IPS-18a (cell line): ENCODE data around the gene C1QL3.

ENCODE experiments used
- H3K27ac ChIP-seq: one replicate; pipeline ENCODE4 v1.5.1; 2013; ENCODE audit warnings: low read length
- H3K27me3 ChIP-seq: one replicate; pipeline ENCODE4 v1.6.1; 2013; ENCODE audit warnings: mild to moderate bottlenecking, low read length; ENCODE audit not compliant: control insufficient read depth, insufficient read depth
- H3K36me3 ChIP-seq: one replicate; pipeline ENCODE4 v1.6.1; 2013; ENCODE audit warnings: low read depth, low read length; ENCODE audit not compliant: control insufficient read depth
- H3K4me1 ChIP-seq: one replicate; pipeline ENCODE4 v1.6.1; 2013; ENCODE audit warnings: low read depth, low read length; ENCODE audit not compliant: control insufficient read depth
- H3K4me3 ChIP-seq: one replicate; pipeline ENCODE4 v1.5.1; 2013; ENCODE audit warnings: low read length
- H3K9ac ChIP-seq: one replicate; pipeline ENCODE4 v1.6.1; 2013; ENCODE audit warnings: mild to moderate bottlenecking, low read length, moderate library complexity
- H3K9me3 ChIP-seq: one replicate; pipeline ENCODE4 v1.6.1; 2013; ENCODE audit warnings: low read depth, low read length; ENCODE audit not compliant: control insufficient read depth

The C1QL3 gene

GRCh38 chr10:16529853-16530252 lies 8.2 kb upstream of the C1QL3 start:
- Histone ChIP-seq H3K27me3 (peaks cover 31% of the 10 kb centered on the region), H3K4me1 (peaks cover 14% of the 10 kb centered on the region), H3K36me3 (no peaks in the 10 kb centered on the region), H3K4me3 (no peak overlapping the region), H3K9ac (no peak overlapping the region), H3K27ac (no peak overlapping the region), H3K9me3 (no peaks in the 10 kb centered on the region)

DNA sequence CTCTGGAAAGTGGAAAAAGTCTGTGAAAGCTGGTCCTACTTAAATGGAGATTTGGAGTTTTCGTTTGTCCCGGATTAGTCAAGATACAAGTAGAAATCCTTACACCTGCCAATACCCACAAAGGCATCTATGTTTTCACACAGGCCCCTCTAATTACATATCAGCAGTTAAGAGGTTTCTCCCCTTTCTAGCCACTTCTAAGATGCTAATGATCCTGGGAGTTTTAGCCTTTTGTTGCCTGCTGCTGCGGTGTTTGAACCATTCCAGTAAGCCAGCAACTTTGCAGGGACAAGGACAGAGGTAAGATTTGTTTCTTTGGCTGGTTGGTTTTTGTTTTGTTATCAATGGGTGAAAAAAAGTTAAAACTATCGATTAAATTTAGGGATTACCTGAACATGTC lies 5.8 kb upstream of the C1QL3 start:
- peaks cover 55% of the 10 kb centered on the region for H3K27me3 ChIP-seq
- peaks cover 14% of the 10 kb centered on the region for H3K4me1 ChIP-seq

DNA sequence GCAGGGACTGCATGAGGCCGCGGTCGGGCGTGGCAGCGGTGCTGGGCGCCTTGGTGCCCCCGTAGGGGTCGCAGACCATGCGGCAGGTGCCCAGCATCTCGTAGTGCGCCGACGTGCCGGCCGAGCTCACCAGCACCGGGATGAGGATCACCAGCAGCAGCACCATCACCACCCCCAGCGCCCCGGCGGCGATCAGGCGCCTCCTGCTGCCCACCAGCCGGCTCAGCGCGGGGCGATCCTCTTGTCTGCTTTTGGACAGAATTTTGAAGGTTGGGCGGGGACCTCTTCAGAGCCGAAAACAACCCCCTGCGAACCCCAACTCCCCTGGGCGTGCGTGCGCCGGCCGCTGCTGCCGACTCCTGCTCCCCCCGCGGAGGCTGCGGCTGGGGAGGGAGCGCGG lies 779 bp downstream of the C1QL3 start:
- H3K9me3 ChIP-seq = no peaks in the 10 kb centered on the region
- H3K9ac ChIP-seq = no peak overlapping the region
- peak overlapping the region; percentile 66 for H3K4me3 ChIP-seq
- no peaks in the 10 kb centered on the region for H3K36me3 ChIP-seq
- peaks cover 86% of the 10 kb centered on the region for H3K27me3 ChIP-seq
- H3K27ac ChIP-seq = no peak overlapping the region
- H3K4me1 ChIP-seq = peaks cover 13% of the 10 kb centered on the region

More for the DNA sequence above, 5.8 kb upstream of the C1QL3 start:
- Histone ChIP-seq H3K9ac (no peak overlapping the region), H3K36me3 (no peaks in the 10 kb centered on the region), H3K9me3 (no peaks in the 10 kb centered on the region), H3K27ac (no peak overlapping the region), H3K4me3 (no peak overlapping the region)

DNA sequence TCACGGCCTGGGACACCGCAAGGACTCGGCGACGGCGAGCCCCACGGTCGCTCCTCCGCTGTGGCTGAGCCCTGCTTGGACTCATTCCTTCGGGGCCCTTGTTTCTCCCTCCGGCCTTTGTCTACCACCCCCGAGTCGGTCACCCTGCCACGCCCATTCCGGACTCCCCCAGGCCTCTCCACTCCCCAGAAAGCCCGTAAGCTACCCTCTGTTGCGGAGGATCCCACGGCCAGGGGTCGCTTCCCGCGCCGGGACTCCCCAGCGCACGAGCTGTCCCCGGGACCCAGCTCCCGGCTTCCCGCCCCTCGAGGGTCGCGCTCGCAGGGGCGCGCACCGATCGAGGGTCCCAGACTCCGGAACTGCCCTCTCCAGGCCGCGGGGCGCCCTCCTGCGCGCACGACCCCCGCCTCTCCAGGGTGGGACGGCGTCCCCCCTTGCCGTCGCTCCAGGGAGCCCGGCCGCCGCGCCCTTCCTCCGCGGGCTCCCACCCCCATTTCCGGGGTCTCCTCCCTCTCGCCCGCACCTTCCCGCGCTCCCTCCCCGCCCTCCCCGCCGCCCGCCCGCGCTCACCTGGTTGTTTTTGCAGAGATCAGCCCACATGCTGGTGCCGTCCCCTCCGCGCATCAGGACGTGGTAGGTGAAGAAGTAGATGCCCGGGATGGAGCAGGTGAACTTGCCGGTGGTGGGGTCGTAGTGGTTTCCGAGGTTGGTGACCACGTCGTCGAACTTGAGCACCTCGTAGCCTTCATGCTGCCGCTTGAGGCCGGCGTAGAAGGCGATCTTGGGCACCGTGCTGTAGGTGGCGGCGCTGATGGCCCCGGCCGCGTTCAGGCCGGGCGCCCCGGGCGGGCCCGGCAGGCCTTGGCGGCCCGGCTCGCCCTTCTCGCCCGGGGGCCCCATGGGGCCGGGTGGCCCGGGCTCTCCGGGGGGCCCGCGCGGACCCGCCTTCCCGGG lies 1.5 kb downstream of the C1QL3 start:
- Histone ChIP-seq H3K9me3 (no peaks in the 10 kb centered on the region), H3K27me3 (peaks cover 80% of the 10 kb centered on the region)

GRCh38 chr10:16519250-16519907 lies 2.3 kb downstream of the C1QL3 start:
- H3K9ac ChIP-seq = peak overlapping the region; percentile 22
- H3K27me3 ChIP-seq = peaks cover 72% of the 10 kb centered on the region
- H3K27ac ChIP-seq = no peak overlapping the region
- H3K36me3 ChIP-seq = no peaks in the 10 kb centered on the region
- H3K9me3 ChIP-seq = no peaks in the 10 kb centered on the region
- H3K4me3 ChIP-seq = peak overlapping the region; percentile 66
- H3K4me1 ChIP-seq = peaks cover 13% of the 10 kb centered on the region

More for the DNA sequence above, 1.5 kb downstream of the C1QL3 start:
- no peaks in the 10 kb centered on the region for H3K36me3 ChIP-seq
- H3K4me1 ChIP-seq = peaks cover 13% of the 10 kb centered on the region
- H3K4me3 ChIP-seq = peak overlapping the region; percentile 66
- peak overlapping the region; percentile 22 for H3K9ac ChIP-seq
- H3K27ac ChIP-seq = no peak overlapping the region

DNA sequence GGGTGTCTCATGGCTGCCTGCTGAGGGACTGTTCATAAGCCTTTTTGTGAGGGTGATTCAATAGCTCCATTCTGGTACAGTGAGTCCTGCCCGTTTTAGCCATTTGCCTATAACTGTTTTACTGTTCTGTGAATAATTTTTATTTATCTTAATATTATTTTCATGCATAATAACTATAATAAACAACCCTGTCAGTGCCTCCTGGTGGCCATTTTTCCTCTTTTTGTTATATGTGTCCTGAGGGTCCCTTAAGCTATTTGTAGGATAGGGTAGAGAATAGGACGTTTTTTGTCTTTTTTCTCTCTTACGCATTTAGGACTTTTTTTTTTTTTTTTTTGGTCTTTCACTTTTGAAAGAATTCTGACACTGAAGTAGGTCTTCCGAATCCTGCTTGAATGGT lies 2.9 kb downstream of the C1QL3 start:
- H3K27ac ChIP-seq = no peak overlapping the region
- no peak overlapping the region for H3K9ac ChIP-seq
- H3K4me1 ChIP-seq = peaks cover 13% of the 10 kb centered on the region
- H3K9me3 ChIP-seq = no peaks in the 10 kb centered on the region
- H3K27me3 ChIP-seq = peaks cover 66% of the 10 kb centered on the region
- no peaks in the 10 kb centered on the region for H3K36me3 ChIP-seq
- H3K4me3 ChIP-seq = no peak overlapping the region

DNA sequence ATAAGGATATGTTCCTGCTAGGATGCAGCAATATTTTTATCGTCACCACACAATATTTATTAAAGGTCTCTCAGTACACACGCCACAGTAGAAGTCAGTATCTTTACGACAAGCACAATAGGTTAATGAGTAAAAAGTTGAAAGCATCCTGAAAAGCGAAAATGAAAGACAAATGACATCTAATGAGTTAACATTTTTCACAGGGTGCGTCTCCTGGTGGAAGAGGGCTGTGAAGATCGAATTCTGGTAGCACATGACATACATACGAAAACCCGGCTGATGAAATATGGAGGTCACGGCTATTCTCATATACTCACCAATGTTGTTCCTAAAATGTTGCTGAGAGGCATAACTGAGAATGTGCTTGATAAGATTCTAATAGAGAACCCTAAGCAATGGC lies 10.8 kb downstream of the C1QL3 start:
- no peaks in the 10 kb centered on the region for H3K36me3 ChIP-seq
- H3K4me1 ChIP-seq = no peaks in the 10 kb centered on the region
- no peak overlapping the region for H3K9ac ChIP-seq
- H3K27me3 ChIP-seq = no peaks in the 10 kb centered on the region
- H3K9me3 ChIP-seq = no peaks in the 10 kb centered on the region
- H3K27ac ChIP-seq = no peak overlapping the region
- no peak overlapping the region for H3K4me3 ChIP-seq

- H3K4me3 ChIP-seq = no peak overlapping the region
- no peaks in the 10 kb centered on the region for H3K9me3 ChIP-seq
- no peak overlapping the region for H3K27ac ChIP-seq
- no peaks in the 10 kb centered on the region for H3K4me1 ChIP-seq
- no peak overlapping the region for H3K9ac ChIP-seq
- H3K27me3 ChIP-seq = no peaks in the 10 kb centered on the region
- no peaks in the 10 kb centered on the region for H3K36me3 ChIP-seq
Measured at GRCh38 chr10:16509996-16510395, 11.7 kb downstream of the C1QL3 start.

GRCh38 chr10:16505161-16505560 lies 16.5 kb downstream of the C1QL3 start:
- Histone ChIP-seq H3K27ac (no peak overlapping the region), H3K27me3 (no peaks in the 10 kb centered on the region), H3K9me3 (no peaks in the 10 kb centered on the region), H3K36me3 (no peaks in the 10 kb centered on the region), H3K9ac (no peak overlapping the region), H3K4me1 (no peaks in the 10 kb centered on the region), H3K4me3 (no peak overlapping the region)

DNA sequence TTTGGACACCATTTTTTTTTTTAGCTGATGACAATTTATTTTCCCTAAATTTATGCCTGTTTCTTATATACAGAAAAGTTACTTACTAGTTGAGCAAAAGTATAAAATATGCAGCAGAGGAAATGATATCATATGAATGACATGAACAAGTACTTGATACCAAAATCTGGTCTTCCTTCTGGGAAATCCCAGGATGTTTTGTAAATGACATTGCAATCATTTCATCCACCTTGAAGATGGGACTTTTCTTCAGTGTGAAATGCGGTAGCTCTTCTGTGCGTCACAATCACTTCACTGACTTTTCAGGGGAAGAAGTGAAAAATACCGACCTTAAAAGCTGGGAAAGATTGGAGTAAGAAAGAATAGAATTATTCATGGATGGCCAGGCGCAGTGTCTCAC lies 23.8 kb downstream of the C1QL3 start:
- no peaks in the 10 kb centered on the region for H3K9me3 ChIP-seq
- no peaks in the 10 kb centered on the region for H3K36me3 ChIP-seq
- no peak overlapping the region for H3K9ac ChIP-seq
- no peaks in the 10 kb centered on the region for H3K4me1 ChIP-seq
- no peak overlapping the region for H3K4me3 ChIP-seq
- H3K27me3 ChIP-seq = no peaks in the 10 kb centered on the region
- no peak overlapping the region for H3K27ac ChIP-seq

DNA sequence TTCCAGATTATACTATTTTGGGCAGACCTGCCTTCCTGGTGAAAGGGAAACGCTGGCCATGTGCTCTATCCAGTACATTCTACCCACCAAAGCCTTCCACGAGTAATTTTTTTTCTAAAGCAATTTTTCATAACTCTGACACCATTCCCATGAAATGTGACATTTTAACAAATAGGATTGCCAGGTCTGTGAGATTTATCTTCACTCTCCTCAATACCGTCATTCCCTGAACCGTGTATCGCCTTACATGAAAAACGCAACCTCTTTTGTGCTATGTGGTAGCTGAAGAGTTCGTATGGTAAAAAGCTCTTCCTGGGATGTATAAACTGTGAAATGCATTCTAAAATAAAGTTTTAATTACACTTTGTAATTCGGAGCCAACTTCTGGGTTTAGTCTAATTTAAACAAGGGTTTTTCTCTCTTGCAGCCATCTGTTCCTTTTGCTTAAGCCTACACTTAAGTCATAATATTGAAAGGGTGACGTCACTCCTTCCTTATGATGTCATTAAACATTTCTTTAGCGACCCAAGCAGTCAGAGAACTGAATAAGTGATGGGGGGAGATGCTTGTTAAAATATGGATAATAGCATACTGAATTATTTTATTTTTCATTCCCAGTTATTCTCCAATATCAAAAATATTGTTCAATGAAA lies 27.7 kb downstream of the C1QL3 start:
- Histone ChIP-seq H3K9ac (no peak overlapping the region), H3K9me3 (no peaks in the 10 kb centered on the region), H3K4me1 (peaks cover 4% of the 10 kb centered on the region), H3K27ac (no peak overlapping the region), H3K36me3 (no peaks in the 10 kb centered on the region), H3K4me3 (no peak overlapping the region), H3K27me3 (no peaks in the 10 kb centered on the region)
